Neural progenitor cell (in vitro differentiated cells): ENCODE results near the gene TMIE. TPM values are rescaled to one million over a fixed set of nuclear protein-coding genes. Genes with fewer than 3 reads are reported as not detected.
A peak's percentile ranks its signal among the peaks of the same experiment; 100 is the strongest.

Source experiments
- DNase-seq: peaks from one replicate; pipeline ENCODE4 v3.0.0-alpha.2; 2016; ENCODE audit warnings: low spot score
- H2AFZ ChIP-seq: fragments of 200-600 bp; sonication (generic); replicated peaks from 2 replicates; pipeline ENCODE4 v1.6.1; 2016; ENCODE audit warnings: antibody characterized with exemption
- H3F3A ChIP-seq: fragments of 200-600 bp; sonication (generic); 2 replicates; pipeline ENCODE4 v1.6.1; 2016; ENCODE audit warnings: antibody characterized with exemption, low read depth
- H3K27ac ChIP-seq: fragments of 200-600 bp; sonication (generic); 2 replicates; pipeline ENCODE4 v1.5.1; 2016; ENCODE audit warnings: mild to moderate bottlenecking
- H3K27me3 ChIP-seq: fragments of 200-600 bp; sonication (generic); 2 replicates; pipeline ENCODE4 v1.6.1; 2016; ENCODE audit warnings: mild to moderate bottlenecking, moderate library complexity
- H3K36me3 ChIP-seq: fragments of 200-600 bp; sonication (generic); 2 replicates; pipeline ENCODE4 v1.5.1; 2016
- H3K4me1 ChIP-seq: fragments of 200-600 bp; sonication (generic); 2 replicates; pipeline ENCODE4 v1.6.1; 2016; ENCODE audit warnings: mixed run types
- H3K4me2 ChIP-seq: fragments of 200-600 bp; sonication (generic); 2 replicates; pipeline ENCODE4 v1.6.1; 2016
- H3K4me3 ChIP-seq: fragments of 200-600 bp; sonication (generic); 2 replicates; pipeline ENCODE4 v1.5.1; 2016
- H3K79me2 ChIP-seq: fragments of 200-600 bp; sonication (generic); 2 replicates; pipeline ENCODE4 v1.6.1; 2016; ENCODE audit warnings: low read depth
- H3K9ac ChIP-seq: fragments of 200-600 bp; sonication (generic); 2 replicates; pipeline ENCODE4 v1.6.1; 2016
- H3K9me3 ChIP-seq: fragments of 200-600 bp; sonication (generic); 2 replicates; pipeline ENCODE4 v1.5.1; 2016; ENCODE audit warnings: low read depth
- H4K20me1 ChIP-seq: fragments of 200-600 bp; sonication (generic); 2 replicates; pipeline ENCODE4 v1.6.1; 2016; ENCODE audit warnings: low read depth
- H3K27ac Mint-ChIP-seq: 3 replicates; pipeline ENCODE4 v1.8.0; 2021; ENCODE audit warnings: mixed read lengths
- H3K27me3 Mint-ChIP-seq: 2 replicates; pipeline ENCODE4 v1.8.0; 2022; ENCODE audit warnings: low read depth, mild to moderate bottlenecking, inconsistent platforms, moderate library complexity, mixed read lengths; ENCODE audit not compliant: insufficient read depth
- H3K36me3 Mint-ChIP-seq: 3 replicates; pipeline ENCODE4 v1.8.0; 2021; ENCODE audit warnings: mixed read lengths
- H3K4me1 Mint-ChIP-seq: 3 replicates; pipeline ENCODE4 v1.8.0; 2021; ENCODE audit warnings: mixed read lengths
- H3K4me3 Mint-ChIP-seq: 3 replicates; pipeline ENCODE4 v1.8.0; 2021; ENCODE audit warnings: mild to moderate bottlenecking, moderate library complexity, mixed read lengths
- H3K9me3 Mint-ChIP-seq: 3 replicates; pipeline ENCODE4 v1.8.0; 2020; ENCODE audit warnings: mixed read lengths
- EZH2 ChIP-seq: fragments of 200-600 bp; sonication (generic); IDR thresholded peaks from 2 replicates; pipeline ENCODE4 v1.6.1; 2017; ENCODE audit warnings: antibody characterized with exemption, mild to moderate bottlenecking, moderate library complexity
- EZH2phosphoT487 ChIP-seq: fragments of 200-600 bp; sonication (generic); IDR thresholded peaks from 2 replicates; pipeline ENCODE4 v1.6.1; 2017; ENCODE audit warnings: antibody characterized with exemption
- total RNA-seq: library from RNA; depleted of rRNA; stranded (reverse); fragments of >200 nt; gene quantifications from 2 replicates; pipeline ENCODE4 v1.2.3, GENCODE V29; 2015; ENCODE audit warnings: low replicate concordance
- TF ChIP-seq, protein P1 (sequence below): fragments of 200-600 bp; sonication (generic); IDR thresholded peaks from 2 replicates; pipeline ENCODE4 v1.5.1; 2017; ENCODE audit warnings: antibody characterized with exemption, mild to moderate bottlenecking

Gene TMIE
- total RNA-seq, 1 donor from 2014 or later, result not detected

DNA sequence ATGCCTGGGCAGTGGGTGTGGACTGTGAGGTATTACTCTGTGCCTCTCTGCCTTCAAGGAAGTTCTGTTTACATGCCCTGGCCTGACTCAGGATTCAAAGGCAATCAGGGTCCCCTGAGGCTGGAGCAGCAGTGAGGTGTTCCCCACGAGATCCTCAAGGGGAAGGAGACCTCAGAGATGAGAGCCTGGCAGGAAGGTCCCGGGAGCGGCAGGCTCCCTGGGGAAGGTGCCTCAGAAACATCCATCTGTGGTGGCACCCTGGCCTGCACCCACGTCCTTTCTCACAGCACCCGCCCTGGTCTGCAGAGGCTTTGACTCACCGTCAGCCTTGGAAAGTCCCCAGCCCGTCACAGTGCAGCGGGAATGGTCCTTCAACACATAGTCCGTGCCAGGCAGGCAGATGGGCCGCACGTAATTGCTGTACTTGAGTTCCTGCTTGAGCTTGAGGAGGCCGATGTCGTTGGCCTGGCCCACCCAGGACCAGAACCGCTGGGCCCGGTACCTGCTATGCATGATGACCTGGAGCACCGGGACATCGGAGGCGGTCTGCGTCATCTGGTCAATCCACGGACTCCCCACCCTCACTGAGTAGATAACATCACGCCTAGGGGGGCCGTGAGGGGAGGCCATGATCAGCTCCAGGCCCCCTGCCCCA lies 12.8 kb downstream of the TMIE start:
- H3K27ac ChIP-seq, result no peak overlapping the region
- no peak overlapping the region for H3K9ac ChIP-seq
- no peaks in the 10 kb centered on the region for H3K9me3 ChIP-seq
- no peak overlapping the region for H3K4me2 ChIP-seq
- no peak overlapping the region for H2AFZ ChIP-seq
- H3K9me3 Mint-ChIP-seq, result no peaks in the 10 kb centered on the region
- H3K27me3 ChIP-seq, result no peaks in the 10 kb centered on the region
- H3F3A ChIP-seq, result no peaks in the 10 kb centered on the region
- H3K4me1 ChIP-seq, result no peaks in the 10 kb centered on the region
- no peaks in the 10 kb centered on the region for H3K79me2 ChIP-seq
- no peaks in the 10 kb centered on the region for H3K36me3 ChIP-seq
- no peak overlapping the region for H3K4me3 ChIP-seq
- H3K36me3 Mint-ChIP-seq, result no peaks in the 10 kb centered on the region
- H3K27ac Mint-ChIP-seq, result no peak overlapping the region
- no peak overlapping the region for H3K4me3 Mint-ChIP-seq
- DNase-seq, result no peak
- H4K20me1 ChIP-seq, result no peaks in the 10 kb centered on the region
- no peak for TF ChIP-seq EZH2
- TF ChIP-seq, protein P1, sequence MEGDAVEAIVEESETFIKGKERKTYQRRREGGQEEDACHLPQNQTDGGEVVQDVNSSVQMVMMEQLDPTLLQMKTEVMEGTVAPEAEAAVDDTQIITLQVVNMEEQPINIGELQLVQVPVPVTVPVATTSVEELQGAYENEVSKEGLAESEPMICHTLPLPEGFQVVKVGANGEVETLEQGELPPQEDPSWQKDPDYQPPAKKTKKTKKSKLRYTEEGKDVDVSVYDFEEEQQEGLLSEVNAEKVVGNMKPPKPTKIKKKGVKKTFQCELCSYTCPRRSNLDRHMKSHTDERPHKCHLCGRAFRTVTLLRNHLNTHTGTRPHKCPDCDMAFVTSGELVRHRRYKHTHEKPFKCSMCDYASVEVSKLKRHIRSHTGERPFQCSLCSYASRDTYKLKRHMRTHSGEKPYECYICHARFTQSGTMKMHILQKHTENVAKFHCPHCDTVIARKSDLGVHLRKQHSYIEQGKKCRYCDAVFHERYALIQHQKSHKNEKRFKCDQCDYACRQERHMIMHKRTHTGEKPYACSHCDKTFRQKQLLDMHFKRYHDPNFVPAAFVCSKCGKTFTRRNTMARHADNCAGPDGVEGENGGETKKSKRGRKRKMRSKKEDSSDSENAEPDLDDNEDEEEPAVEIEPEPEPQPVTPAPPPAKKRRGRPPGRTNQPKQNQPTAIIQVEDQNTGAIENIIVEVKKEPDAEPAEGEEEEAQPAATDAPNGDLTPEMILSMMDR, result no peak
- TF ChIP-seq EZH2phosphoT487, result no peak
- peaks cover 3% of the 10 kb centered on the region for H3K4me1 Mint-ChIP-seq
- peaks cover 7% of the 10 kb centered on the region for H3K27me3 Mint-ChIP-seq

DNA sequence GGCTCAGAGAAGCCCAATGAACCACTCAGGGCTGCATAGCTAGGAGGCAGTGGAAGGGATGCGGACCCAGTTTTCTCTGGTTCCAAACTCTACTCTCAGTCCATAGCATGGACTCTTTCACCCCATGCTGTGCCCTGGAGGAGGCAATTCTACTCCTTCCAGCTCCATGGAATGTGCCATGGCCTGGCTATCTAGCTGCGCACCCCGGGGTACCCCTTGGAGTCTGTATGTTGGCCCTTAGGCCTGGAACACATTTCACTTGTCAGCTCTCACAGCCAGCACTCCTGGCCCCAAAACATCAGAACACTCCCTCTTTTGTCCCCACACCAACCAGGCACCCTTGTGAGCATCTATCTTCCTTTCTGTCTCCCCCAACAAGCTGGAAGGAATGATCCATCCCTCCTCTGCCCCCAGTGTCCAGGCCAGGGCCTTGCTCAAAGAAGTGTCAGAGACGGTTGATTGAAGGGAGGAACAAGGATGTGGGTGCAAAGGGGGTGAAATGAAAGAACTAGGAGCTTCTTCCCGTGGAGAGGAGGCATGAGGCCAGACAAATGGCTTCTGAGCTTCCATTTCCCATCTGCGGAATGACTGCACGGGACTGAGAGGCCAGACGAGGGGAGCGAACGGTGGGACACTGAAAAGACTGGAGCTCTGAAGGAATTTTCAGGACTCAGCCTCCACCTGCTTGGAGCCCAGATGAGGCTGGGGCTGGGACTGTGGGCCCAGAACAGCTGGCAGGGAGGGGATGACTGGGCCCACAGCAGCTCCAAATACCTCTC lies 13.7 kb downstream of the TMIE start:
- Histone ChIP-seq H3K79me2 (no peaks in the 10 kb centered on the region), H3K27me3 (no peaks in the 10 kb centered on the region), H3K9me3 (no peaks in the 10 kb centered on the region), H3K36me3 (no peaks in the 10 kb centered on the region), H3K4me2 (no peak overlapping the region), H3K4me3 (no peak overlapping the region), H3F3A (no peaks in the 10 kb centered on the region), H3K27ac (no peak overlapping the region), H3K4me1 (no peaks in the 10 kb centered on the region), H2AFZ (no peak overlapping the region), H4K20me1 (no peaks in the 10 kb centered on the region), H3K9ac (no peak overlapping the region)
- TF ChIP-seq EZH2phosphoT487, result no peak
- Mint-ChIP-seq H3K4me1 (peaks cover 3% of the 10 kb centered on the region), H3K9me3 (no peaks in the 10 kb centered on the region), H3K27ac (peak overlapping the region; percentile 31), H3K27me3 (peaks cover 7% of the 10 kb centered on the region), H3K36me3 (no peaks in the 10 kb centered on the region), H3K4me3 (no peak overlapping the region)
- no peak for DNase-seq

- H3K4me2 ChIP-seq, result no peak overlapping the region
- H3K27ac ChIP-seq, result no peak overlapping the region
- H3K27me3 Mint-ChIP-seq, result peaks cover 7% of the 10 kb centered on the region
- no peaks in the 10 kb centered on the region for H3K27me3 ChIP-seq
- no peak overlapping the region for H3K4me3 Mint-ChIP-seq
- no peaks in the 10 kb centered on the region for H3K36me3 ChIP-seq
- TF ChIP-seq, protein P1, result no peak
- TF ChIP-seq EZH2, result no peak
- no peak for TF ChIP-seq EZH2phosphoT487
- H3K79me2 ChIP-seq, result no peaks in the 10 kb centered on the region
- H3K4me1 ChIP-seq, result no peaks in the 10 kb centered on the region
- no peak overlapping the region for H3K27ac Mint-ChIP-seq
- H4K20me1 ChIP-seq, result no peaks in the 10 kb centered on the region
- H3K9me3 Mint-ChIP-seq, result no peaks in the 10 kb centered on the region
- H3F3A ChIP-seq, result no peaks in the 10 kb centered on the region
- H3K4me3 ChIP-seq, result no peak overlapping the region
- peaks cover 5% of the 10 kb centered on the region for H3K4me1 Mint-ChIP-seq
- H3K9me3 ChIP-seq, result no peaks in the 10 kb centered on the region
- no peak overlapping the region for H2AFZ ChIP-seq
- DNase-seq, result no peak
- H3K36me3 Mint-ChIP-seq, result no peaks in the 10 kb centered on the region
- H3K9ac ChIP-seq, result no peak overlapping the region
Measured at GRCh38 chr3:46715507-46716175, 14.4 kb downstream of the TMIE start.
